22Rv1 (cell line): ENCODE results near the gene MSMO1.

Experiments used
- ZFX ChIP-seq: fragments of 450-650 bp; IDR thresholded peaks from 2 replicates; pipeline ENCODE4 v1.6.1; 2017; ENCODE audit warnings: antibody characterized with exemption, borderline replicate concordance
- TF ChIP-seq, protein P1 (sequence below): fragments of 450-650 bp; IDR thresholded peaks from 2 replicates; pipeline ENCODE4 v1.5.1; 2017; ENCODE audit warnings: mild to moderate bottlenecking

DNA sequence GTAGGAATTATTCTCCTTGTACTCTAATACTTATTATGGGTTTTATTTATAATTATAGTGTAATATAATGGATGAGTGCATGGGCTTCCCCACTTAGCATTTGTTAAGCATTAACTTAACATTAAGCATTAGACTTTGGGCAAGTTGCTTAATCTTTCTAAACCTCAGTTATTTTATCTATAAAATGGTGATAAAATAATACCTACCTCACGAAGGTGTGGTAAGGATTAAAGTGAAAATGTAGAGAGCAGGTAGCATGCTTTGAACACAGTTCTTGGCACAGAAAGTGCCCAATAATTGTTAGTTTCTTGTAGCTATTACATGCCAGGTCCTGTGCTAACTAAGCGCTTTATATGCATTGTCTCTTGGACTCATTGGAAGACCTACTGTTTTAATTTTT, 2.6 kb downstream of the MSMO1 start:
- TF ChIP-seq, protein P1, sequence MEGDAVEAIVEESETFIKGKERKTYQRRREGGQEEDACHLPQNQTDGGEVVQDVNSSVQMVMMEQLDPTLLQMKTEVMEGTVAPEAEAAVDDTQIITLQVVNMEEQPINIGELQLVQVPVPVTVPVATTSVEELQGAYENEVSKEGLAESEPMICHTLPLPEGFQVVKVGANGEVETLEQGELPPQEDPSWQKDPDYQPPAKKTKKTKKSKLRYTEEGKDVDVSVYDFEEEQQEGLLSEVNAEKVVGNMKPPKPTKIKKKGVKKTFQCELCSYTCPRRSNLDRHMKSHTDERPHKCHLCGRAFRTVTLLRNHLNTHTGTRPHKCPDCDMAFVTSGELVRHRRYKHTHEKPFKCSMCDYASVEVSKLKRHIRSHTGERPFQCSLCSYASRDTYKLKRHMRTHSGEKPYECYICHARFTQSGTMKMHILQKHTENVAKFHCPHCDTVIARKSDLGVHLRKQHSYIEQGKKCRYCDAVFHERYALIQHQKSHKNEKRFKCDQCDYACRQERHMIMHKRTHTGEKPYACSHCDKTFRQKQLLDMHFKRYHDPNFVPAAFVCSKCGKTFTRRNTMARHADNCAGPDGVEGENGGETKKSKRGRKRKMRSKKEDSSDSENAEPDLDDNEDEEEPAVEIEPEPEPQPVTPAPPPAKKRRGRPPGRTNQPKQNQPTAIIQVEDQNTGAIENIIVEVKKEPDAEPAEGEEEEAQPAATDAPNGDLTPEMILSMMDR = no peak
- no peak for TF ChIP-seq ZFX
